Neuronal stem cell (in vitro differentiated cells): ENCODE data around the gene FETUB.

Experiments
- DNase-seq: peaks from one replicate; pipeline ENCODE4 v3.0.0-alpha.2; 2013; ENCODE audit warnings: low spot score
- H2AFZ ChIP-seq: one replicate; pipeline ENCODE4 v1.6.1; 2013; ENCODE audit warnings: mild to moderate bottlenecking, low read length, inconsistent platforms
- H2AK5ac ChIP-seq: 2 replicates; pipeline ENCODE4 v1.6.1; 2013; ENCODE audit warnings: low read depth, mild to moderate bottlenecking, inconsistent platforms, low read length, moderate library complexity, mixed read lengths
- H2BK120ac ChIP-seq: 2 replicates; pipeline ENCODE4 v1.6.1; 2013; ENCODE audit warnings: low read depth, mild to moderate bottlenecking, inconsistent platforms, low read length, moderate library complexity, mixed read lengths
- H2BK12ac ChIP-seq: one replicate; pipeline ENCODE4 v1.6.1; 2013; ENCODE audit warnings: low read length, inconsistent platforms
- H2BK15ac ChIP-seq: 2 replicates; pipeline ENCODE4 v1.6.1; 2013; ENCODE audit warnings: mild to moderate bottlenecking, low read length, inconsistent platforms, mixed read lengths
- H2BK5ac ChIP-seq: one replicate; pipeline ENCODE4 v1.6.1; 2013; ENCODE audit warnings: inconsistent platforms, mild to moderate bottlenecking, low read length, moderate library complexity
- H3K14ac ChIP-seq: one replicate; pipeline ENCODE4 v1.6.1; 2013; ENCODE audit warnings: low read length, inconsistent platforms
- H3K18ac ChIP-seq: 2 replicates; pipeline ENCODE4 v1.6.1; 2013; ENCODE audit warnings: low read length, inconsistent platforms
- H3K23ac ChIP-seq: 2 replicates; pipeline ENCODE4 v1.6.1; 2013; ENCODE audit warnings: low read depth, mild to moderate bottlenecking, mixed read lengths, low read length, inconsistent platforms; ENCODE audit not compliant: poor library complexity
- H3K27ac ChIP-seq: replicated peaks from 3 replicates; pipeline ENCODE4 v1.5.1; 2013; ENCODE audit warnings: low read length, inconsistent platforms
- H3K27me3 ChIP-seq, 3 experiments: 2 replicates each; pipeline ENCODE4 v1.6.1; 2013; ENCODE audit warnings: low read length in 3 of 3, mild to moderate bottlenecking in 2 of 3, inconsistent platforms in 1 of 3, low read depth in 1 of 3, mixed read lengths in 1 of 3, moderate library complexity in 1 of 3; ENCODE audit not compliant: control insufficient read depth in 3 of 3, insufficient read depth in 3 of 3
- H3K36me3 ChIP-seq, 2 donors: replicated peaks in 1 of 2; 2 replicates each; pipeline ENCODE4 v1.6.1; 2013; ENCODE audit warnings: low read length in 2 of 2; ENCODE audit not compliant: control insufficient read depth in 2 of 2, insufficient read depth in 2 of 2
- H3K4ac ChIP-seq: 2 replicates; pipeline ENCODE4 v1.6.1; 2013; ENCODE audit warnings: inconsistent platforms, mild to moderate bottlenecking, low read length, moderate library complexity
- H3K4me1 ChIP-seq, 2 donors: 1 replicate in 1 of 2; 2 replicates in 1 of 2; pipeline ENCODE4 v1.6.1; 2013; ENCODE audit warnings: low read length in 2 of 2, low read depth in 1 of 2; ENCODE audit not compliant: control insufficient read depth in 2 of 2, insufficient read depth in 1 of 2
- H3K4me2 ChIP-seq: one replicate; pipeline ENCODE4 v1.6.1; 2013; ENCODE audit warnings: mild to moderate bottlenecking, low read length, inconsistent platforms; ENCODE audit not compliant: insufficient read depth, poor library complexity, severe bottlenecking
- H3K4me3 ChIP-seq, 2 donors: 2 replicates each; pipeline ENCODE4 v1.5.1; 2013; ENCODE audit warnings: low read length in 2 of 2, mild to moderate bottlenecking in 2 of 2, inconsistent platforms in 1 of 2, moderate library complexity in 1 of 2
- H3K79me1 ChIP-seq: one replicate; pipeline ENCODE4 v1.6.1; 2013; ENCODE audit warnings: low read depth, mild to moderate bottlenecking, inconsistent platforms, low read length, moderate library complexity
- H3K9ac ChIP-seq: one replicate; pipeline ENCODE4 v1.6.1; 2013; ENCODE audit warnings: mild to moderate bottlenecking, low read depth, low read length, inconsistent platforms; ENCODE audit not compliant: poor library complexity
- H3K9me3 ChIP-seq, 2 donors: replicated peaks in 1 of 2; 2 replicates each; pipeline versions ENCODE3 to v1.6.1; 2013; ENCODE audit warnings: low read length in 2 of 2, mild to moderate bottlenecking in 2 of 2, inconsistent platforms in 1 of 2, low read depth in 1 of 2, mixed read lengths in 1 of 2, moderate library complexity in 1 of 2; ENCODE audit not compliant: control insufficient read depth in 2 of 2, insufficient read depth in 1 of 2
- H4K8ac ChIP-seq: one replicate; pipeline ENCODE4 v1.6.1; 2013; ENCODE audit warnings: low read depth, mild to moderate bottlenecking, inconsistent platforms, low read length, moderate library complexity
- H4K91ac ChIP-seq: one replicate; pipeline ENCODE4 v1.6.1; 2013; ENCODE audit warnings: low read length, low read depth, mild to moderate bottlenecking, inconsistent platforms; ENCODE audit not compliant: poor library complexity
- WGBS, 2 donors: extraction: QIAGEN DNeasy Blood & Tissue Kit; methylation state at CpG; one replicate each; pipeline ENCODE4 v1.1.7; 2013; ENCODE audit warnings: missing lambda C conversion rate in 2 of 2, mixed read lengths in 1 of 2; ENCODE audit not compliant: insufficient read length in 2 of 2, insufficient replicate concordance in 1 of 2; ENCODE audit errors: extremely low coverage in 2 of 2; 5-methylcytosine and 5-hydroxymethylcytosine counted together

Gene FETUB

DNA sequence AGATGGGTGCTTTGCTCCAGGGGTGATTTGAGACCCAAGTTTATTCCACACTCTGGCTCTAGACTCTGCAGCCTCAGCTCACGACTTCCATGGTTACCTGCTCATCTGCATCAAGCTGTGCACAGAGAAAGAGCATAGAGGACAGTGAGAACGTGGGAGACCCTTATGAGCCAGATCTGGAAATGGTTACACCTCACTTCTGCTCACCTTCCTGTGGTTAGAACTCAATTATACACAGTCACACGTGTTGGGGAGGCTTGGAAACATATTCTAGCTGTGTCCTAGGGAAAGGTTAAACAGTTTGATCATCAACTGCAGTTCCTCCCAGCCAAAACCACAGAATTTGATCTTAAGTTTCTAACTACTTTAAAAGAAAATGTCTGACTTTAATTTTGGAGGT is 1.8 kb downstream of the FETUB start:
- Histone ChIP-seq H3K27ac (no peak overlapping the region), H3K36me3 (no peaks in the 10 kb centered on the region), H4K8ac (no peak overlapping the region), H2BK15ac (no peak overlapping the region), H2BK120ac (no peak overlapping the region), H3K18ac (no peak overlapping the region), H3K27me3 (peaks cover 0 to 31% (median 2%) of the 10 kb centered on the region in 3 experiments), H3K14ac (no peak overlapping the region), H4K91ac (no peak overlapping the region), H2BK12ac (no peak overlapping the region), H2BK5ac (no peak overlapping the region), H3K9ac (no peak overlapping the region), H3K4me2 (no peak overlapping the region), H3K79me1 (no peaks in the 10 kb centered on the region), H3K4me1 (peaks cover 0 to 2% of the 10 kb centered on the region in 2 donors), H2AK5ac (no peak overlapping the region), H3K4me3 (no peak overlapping the region), H3K23ac (no peak overlapping the region), H2AFZ (no peak overlapping the region), H3K4ac (no peak overlapping the region), H3K9me3 (no peaks in the 10 kb centered on the region)
- DNase-seq, result no peak
- WGBS, 2 donors, result no CpG with 5 or more reads among the region's 3 CpGs

DNA sequence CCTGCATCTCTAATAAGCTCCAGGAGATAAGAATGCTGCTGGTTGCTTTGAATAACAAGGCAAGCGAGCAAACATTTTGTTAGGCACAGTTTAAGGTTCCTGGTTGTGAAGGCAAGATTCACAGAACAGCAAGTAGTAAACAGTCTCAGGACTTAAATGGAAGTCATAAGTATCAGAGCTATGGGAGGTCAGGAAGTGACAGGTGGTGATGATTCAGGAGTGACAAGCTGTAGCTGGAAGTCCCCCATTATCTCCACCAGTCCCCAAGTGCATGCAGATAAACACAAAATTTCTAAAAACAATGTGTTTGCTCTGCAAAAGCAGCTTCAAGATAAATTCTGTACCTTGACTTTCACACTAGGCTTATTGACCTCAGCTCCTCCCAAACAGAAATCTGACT is 3.3 kb downstream of the FETUB start:
- Histone ChIP-seq H3K14ac (no peak overlapping the region), H3K18ac (no peak overlapping the region), H3K4me2 (no peak overlapping the region), H3K9ac (no peak overlapping the region), H4K8ac (no peak overlapping the region), H3K9me3 (no peaks in the 10 kb centered on the region), H2AK5ac (no peak overlapping the region), H3K27me3 (peaks cover 0 to 31% (median 2%) of the 10 kb centered on the region in 3 experiments), H3K4me3 (no peak overlapping the region), H2BK5ac (no peak overlapping the region), H3K79me1 (no peaks in the 10 kb centered on the region), H2AFZ (no peak overlapping the region), H3K4ac (no peak overlapping the region), H3K4me1 (peaks cover 0 to 2% of the 10 kb centered on the region in 2 donors), H2BK12ac (no peak overlapping the region), H2BK15ac (no peak overlapping the region), H3K27ac (no peak overlapping the region), H3K36me3 (no peaks in the 10 kb centered on the region), H4K91ac (no peak overlapping the region), H3K23ac (no peak overlapping the region), H2BK120ac (no peak overlapping the region)
- WGBS, 2 donors, result no CpG with 5 or more reads among the region's 1 CpG
- DNase-seq, result no peak

DNA sequence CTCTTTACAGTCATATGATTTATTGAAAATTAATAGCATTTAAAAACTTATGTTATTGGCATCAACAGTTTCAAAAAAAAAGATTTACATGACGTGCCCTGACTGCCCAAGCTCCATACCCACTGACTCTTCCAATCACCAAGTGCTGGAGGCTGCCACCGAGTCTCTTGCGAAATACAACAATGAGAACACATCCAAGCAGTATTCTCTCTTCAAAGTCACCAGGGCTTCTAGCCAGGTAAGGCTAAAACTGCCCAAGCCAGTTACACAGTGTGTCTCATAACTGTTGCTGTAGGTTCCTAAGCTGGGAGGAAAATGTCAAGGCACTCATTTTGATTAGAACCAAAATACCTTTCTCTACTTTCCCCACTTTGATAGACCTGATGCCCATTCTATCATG is 4.5 kb downstream of the FETUB start:
- Histone ChIP-seq H3K23ac (no peak overlapping the region), H3K4me2 (no peak overlapping the region), H3K79me1 (no peaks in the 10 kb centered on the region), H3K27me3 (peaks cover 0 to 31% (median 2%) of the 10 kb centered on the region in 3 experiments), H3K9ac (no peak overlapping the region), H3K18ac (no peak overlapping the region), H3K4me3 (no peak overlapping the region), H2BK15ac (no peak overlapping the region), H2BK120ac (no peak overlapping the region), H2AFZ (no peak overlapping the region), H3K9me3 (peaks cover 0 to 1% of the 10 kb centered on the region in 2 donors), H3K4me1 (peaks cover 0 to 2% of the 10 kb centered on the region in 2 donors), H3K36me3 (no peaks in the 10 kb centered on the region), H2BK5ac (no peak overlapping the region), H3K14ac (no peak overlapping the region), H3K27ac (no peak overlapping the region), H2BK12ac (no peak overlapping the region), H2AK5ac (no peak overlapping the region), H3K4ac (no peak overlapping the region), H4K91ac (no peak overlapping the region), H4K8ac (no peak overlapping the region)
- DNase-seq, result no peak
- WGBS, 2 donors, result no CpG with 5 or more reads among the region's 3 CpGs

DNA sequence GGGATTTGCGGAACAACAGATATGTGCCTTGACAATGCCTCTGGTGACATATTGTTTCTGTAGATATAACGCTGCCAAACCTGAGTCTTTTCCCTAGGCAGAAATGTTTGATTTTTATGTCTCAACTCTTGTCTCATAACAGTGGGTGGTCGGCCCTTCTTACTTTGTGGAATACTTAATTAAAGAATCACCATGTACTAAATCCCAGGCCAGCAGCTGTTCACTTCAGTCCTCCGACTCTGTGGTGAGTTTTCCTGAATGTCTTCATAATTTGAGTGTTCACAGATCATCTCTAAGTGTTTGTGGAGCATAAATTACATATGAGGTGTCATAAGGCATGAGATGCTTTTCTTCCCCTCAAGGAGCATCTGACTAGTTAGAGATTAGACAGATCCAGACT is 5.9 kb downstream of the FETUB start:
- Histone ChIP-seq H3K9ac (no peak overlapping the region), H2AFZ (no peak overlapping the region), H2BK120ac (no peak overlapping the region), H4K8ac (no peak overlapping the region), H3K23ac (no peak overlapping the region), H3K27ac (no peak overlapping the region), H3K27me3 (peaks cover 0 to 20% (median 2%) of the 10 kb centered on the region in 3 experiments), H2BK12ac (no peak overlapping the region), H3K4me2 (no peak overlapping the region), H3K36me3 (no peaks in the 10 kb centered on the region), H3K14ac (no peak overlapping the region), H4K91ac (no peak overlapping the region), H2BK15ac (no peak overlapping the region), H3K79me1 (no peaks in the 10 kb centered on the region), H2BK5ac (no peak overlapping the region), H3K4me3 (no peak overlapping the region), H3K18ac (no peak overlapping the region), H3K9me3 (peaks cover 0 to 1% of the 10 kb centered on the region in 2 donors), H2AK5ac (no peak overlapping the region), H3K4me1 (peaks cover 0 to 2% of the 10 kb centered on the region in 2 donors), H3K4ac (no peak overlapping the region)
- no peak for DNase-seq
- WGBS, 2 donors, result no CpG with 5 or more reads among the region's 4 CpGs
